ENCODE data around the gene RIMBP2. TPM values are rescaled to one million over a fixed set of nuclear protein-coding genes. Genes with fewer than 3 reads are reported as not detected.

Gene RIMBP2
- total RNA-seq, 1 donor from 2014 or later, result not detected

- intact Hi-C loops (cut with micrococcal nuclease), result no loop called here
- H3K9me3 ChIP-seq (replicated peaks), result peaks cover 6% of the 10 kb centered on the region
These were observed 276.8 kb downstream of the RIMBP2 start for GRCh38 chr12:130439250-130439649.

GRCh38 chr12:130438711-130439110, 277.4 kb downstream of the RIMBP2 start:
- Histone ChIP-seq H3K27ac (replicated peaks) (no peak overlapping the region), H3K9me3 (replicated peaks) (peaks cover 9% of the 10 kb centered on the region), H3K36me3 (no peaks in the 10 kb centered on the region), H3K4me3 (no peak overlapping the region), H3K27me3 (ENCODE audit: low read depth) (peaks cover 11% of the 10 kb centered on the region), H3K4me1 (no peaks in the 10 kb centered on the region)
- no peak for TF ChIP-seq CTCF (IDR thresholded peaks at IDR 0.05; ENCODE audit: borderline replicate concordance)
- no peak for DNase-seq
- intact Hi-C loops (cut with micrococcal nuclease), result no loop called here

More at GRCh38 chr12:130439250-130439649, 276.8 kb downstream of the RIMBP2 start:
- no peak for TF ChIP-seq CTCF (IDR thresholded peaks at IDR 0.05; ENCODE audit: borderline replicate concordance)
- Histone ChIP-seq H3K27me3 (ENCODE audit: low read depth) (peaks cover 16% of the 10 kb centered on the region), H3K27ac (replicated peaks) (no peak overlapping the region), H3K4me1 (no peaks in the 10 kb centered on the region), H3K4me3 (no peak overlapping the region), H3K36me3 (no peaks in the 10 kb centered on the region)
- no peak for DNase-seq

GRCh38 chr12:130438243-130438620, 277.9 kb downstream of the RIMBP2 start:
- Histone ChIP-seq H3K27me3 (ENCODE audit: low read depth) (peaks cover 6% of the 10 kb centered on the region), H3K9me3 (replicated peaks) (peaks cover 14% of the 10 kb centered on the region), H3K4me3 (no peak overlapping the region), H3K36me3 (no peaks in the 10 kb centered on the region), H3K27ac (replicated peaks) (no peak overlapping the region), H3K4me1 (no peaks in the 10 kb centered on the region)
- no peak for TF ChIP-seq CTCF (IDR thresholded peaks at IDR 0.05; ENCODE audit: borderline replicate concordance)
- no peak for DNase-seq
- intact Hi-C loops (cut with micrococcal nuclease), result no loop called here

GRCh38 chr12:130437555-130438242, 278.4 kb downstream of the RIMBP2 start:
- Histone ChIP-seq H3K27ac (replicated peaks) (no peak overlapping the region), H3K27me3 (ENCODE audit: low read depth) (peaks cover 4% of the 10 kb centered on the region), H3K36me3 (no peaks in the 10 kb centered on the region), H3K4me1 (no peaks in the 10 kb centered on the region), H3K9me3 (replicated peaks) (peaks cover 19% of the 10 kb centered on the region), H3K4me3 (no peak overlapping the region)
- TF ChIP-seq CTCF (IDR thresholded peaks at IDR 0.05; ENCODE audit: borderline replicate concordance), result no peak
- intact Hi-C loops (cut with micrococcal nuclease), result no loop called here
- DNase-seq, result no peak

- H3K4me1 ChIP-seq, result no peaks in the 10 kb centered on the region
- H3K4me3 ChIP-seq, result no peak overlapping the region
- H3K27ac ChIP-seq (replicated peaks), result no peak overlapping the region
- intact Hi-C loops (cut with micrococcal nuclease), result no loop called here
- no peaks in the 10 kb centered on the region for H3K36me3 ChIP-seq
- no peak for TF ChIP-seq CTCF (IDR thresholded peaks at IDR 0.05; ENCODE audit: borderline replicate concordance)
- no peak for DNase-seq
- H3K9me3 ChIP-seq (replicated peaks), result peaks cover 22% of the 10 kb centered on the region
- H3K27me3 ChIP-seq (ENCODE audit: low read depth), result no peaks in the 10 kb centered on the region
These were observed 279.2 kb downstream of the RIMBP2 start for GRCh38 chr12:130436741-130437501.

Data from left ventricle myocardium inferior (tissue), 1 donor.